Tibial artery (tissue), 4 donors: ENCODE data around the gene STRN3.
A peak's percentile ranks its signal among the peaks of the same experiment; 100 is the strongest.
"Not testable (repeated sequence)": the region's sequence is repeated elsewhere in the genome, so short reads cannot be mapped to it uniquely, and the experiment has no call there.

ENCODE experiments used
- DNase-seq, 2 donors: peaks; one replicate each; pipeline ENCODE4 v3.0.0-alpha.2; 2019
- H3K27ac ChIP-seq, 2 donors: fragments of 200-600 bp; sonication (generic) in 1 of 2; 1 replicate in 1 of 2; 2 replicates in 1 of 2; pipeline ENCODE4 v1.5.1; 2018 to 2019; ENCODE audit warnings: mild to moderate bottlenecking in 1 of 2
- H3K27me3 ChIP-seq, 2 donors: fragments of 200-600 bp; sonication (generic) in 1 of 2; one replicate each; pipeline versions ENCODE4 v1.5.1 to v1.6.0; 2016 to 2019
- H3K36me3 ChIP-seq, 3 donors: fragments of 200-600 bp; sonication (generic) in 2 of 3; one replicate each; pipeline ENCODE4 v1.5.1; 2016 to 2019; ENCODE audit warnings: mild to moderate bottlenecking in 2 of 3
- H3K4me1 ChIP-seq, 4 donors: fragments of 200-600 bp; sonication (generic) in 2 of 4; 1 replicate in 3 of 4; 2 replicates in 1 of 4; pipeline ENCODE4 v1.5.1; 2016 to 2019
- H3K4me3 ChIP-seq, 2 donors: fragments of 200-600 bp; sonication (generic) in 1 of 2; 1 replicate in 1 of 2; 2 replicates in 1 of 2; pipeline ENCODE4 v1.5.1; 2018 to 2019; ENCODE audit warnings: mild to moderate bottlenecking in 2 of 2
- H3K9me3 ChIP-seq, 3 donors: fragments of 200-600 bp; sonication (generic) in 1 of 3; one replicate each; pipeline ENCODE4 v1.5.1; 2016 to 2019
- intact Hi-C: fragments of 100-400 bp; cut with DNase I; formaldehyde crosslinking; loops from one replicate; pipeline ENCODE4 v1.15.0; 2023; ENCODE audit warnings: low total_unique reads
- TF ChIP-seq, protein P1 (sequence below), 2 experiments: fragments of 200-600 bp in 1 of 2; fragments of 450-650 bp in 1 of 2; IDR thresholded peaks; one replicate each; pipeline ENCODE4 v1.5.1; 2017 to 2019; ENCODE audit warnings: antibody characterized with exemption in 2 of 2, mild to moderate bottlenecking in 1 of 2, moderate library complexity in 1 of 2

The STRN3 gene

DNA sequence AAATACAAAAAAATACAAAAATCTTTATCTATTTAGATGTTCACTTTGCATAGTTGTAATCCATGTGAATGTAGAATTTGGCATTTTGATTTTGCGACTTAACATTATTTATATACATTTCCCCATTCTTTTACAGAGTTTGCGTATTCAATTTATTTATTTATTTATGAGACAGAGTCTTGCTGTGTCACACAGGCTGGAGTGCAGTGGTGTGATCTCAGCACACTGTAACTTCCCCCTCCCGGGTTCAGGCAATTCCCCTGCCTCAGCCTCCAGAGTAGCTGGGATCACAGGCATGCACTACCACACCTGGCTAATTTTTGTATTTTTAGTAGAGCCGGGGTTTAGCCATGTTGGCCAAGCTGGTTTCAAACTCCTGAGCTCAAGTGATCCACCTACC is 25.3 kb upstream of the STRN3 start:
- TF ChIP-seq, protein P1, sequence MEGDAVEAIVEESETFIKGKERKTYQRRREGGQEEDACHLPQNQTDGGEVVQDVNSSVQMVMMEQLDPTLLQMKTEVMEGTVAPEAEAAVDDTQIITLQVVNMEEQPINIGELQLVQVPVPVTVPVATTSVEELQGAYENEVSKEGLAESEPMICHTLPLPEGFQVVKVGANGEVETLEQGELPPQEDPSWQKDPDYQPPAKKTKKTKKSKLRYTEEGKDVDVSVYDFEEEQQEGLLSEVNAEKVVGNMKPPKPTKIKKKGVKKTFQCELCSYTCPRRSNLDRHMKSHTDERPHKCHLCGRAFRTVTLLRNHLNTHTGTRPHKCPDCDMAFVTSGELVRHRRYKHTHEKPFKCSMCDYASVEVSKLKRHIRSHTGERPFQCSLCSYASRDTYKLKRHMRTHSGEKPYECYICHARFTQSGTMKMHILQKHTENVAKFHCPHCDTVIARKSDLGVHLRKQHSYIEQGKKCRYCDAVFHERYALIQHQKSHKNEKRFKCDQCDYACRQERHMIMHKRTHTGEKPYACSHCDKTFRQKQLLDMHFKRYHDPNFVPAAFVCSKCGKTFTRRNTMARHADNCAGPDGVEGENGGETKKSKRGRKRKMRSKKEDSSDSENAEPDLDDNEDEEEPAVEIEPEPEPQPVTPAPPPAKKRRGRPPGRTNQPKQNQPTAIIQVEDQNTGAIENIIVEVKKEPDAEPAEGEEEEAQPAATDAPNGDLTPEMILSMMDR (IDR thresholded peaks at IDR 0.05) = no peak
- no peak overlapping the region for H3K27ac ChIP-seq
- H3K36me3 ChIP-seq = no peaks in the 10 kb centered on the region
- intact Hi-C loops = no loop called here
- H3K4me3 ChIP-seq = no peak overlapping the region
- DNase-seq = no peak
- H3K9me3 ChIP-seq = no peaks in the 10 kb centered on the region
- H3K27me3 ChIP-seq = no peaks in the 10 kb centered on the region
- H3K4me1 ChIP-seq = peaks cover 0 to 18% (median 4%) of the 10 kb centered on the region in 4 donors

DNA sequence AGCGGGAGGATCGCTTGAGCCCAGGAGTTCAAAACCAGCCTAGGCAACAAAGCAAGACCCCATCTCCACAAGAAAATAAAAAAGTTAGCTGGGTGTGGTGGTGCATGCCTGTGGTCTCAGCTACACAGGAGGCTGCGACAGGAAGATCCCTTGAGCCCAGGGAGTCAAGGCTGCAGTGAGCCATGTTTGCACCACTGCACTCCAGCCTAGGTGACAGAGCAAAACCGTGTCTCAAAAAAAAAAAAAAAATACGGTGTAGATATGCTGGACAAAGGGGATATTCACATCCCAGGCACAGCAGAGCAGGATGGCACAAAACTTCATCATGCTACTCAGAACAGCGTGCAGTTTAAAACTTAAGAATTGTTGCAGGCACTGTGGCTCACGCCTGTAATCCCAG is 24.8 kb upstream of the STRN3 start:
- no peak for DNase-seq
- Histone ChIP-seq H3K36me3 (no peaks in the 10 kb centered on the region), H3K27me3 (no peaks in the 10 kb centered on the region), H3K4me1 (peaks cover 0 to 18% (median 4%) of the 10 kb centered on the region in 4 donors), H3K4me3 (no peak overlapping the region), H3K9me3 (no peaks in the 10 kb centered on the region), H3K27ac (no peak overlapping the region)
- TF ChIP-seq, protein P1 (IDR thresholded peaks at IDR 0.05) = no peak
- intact Hi-C loops = no loop called here

DNA sequence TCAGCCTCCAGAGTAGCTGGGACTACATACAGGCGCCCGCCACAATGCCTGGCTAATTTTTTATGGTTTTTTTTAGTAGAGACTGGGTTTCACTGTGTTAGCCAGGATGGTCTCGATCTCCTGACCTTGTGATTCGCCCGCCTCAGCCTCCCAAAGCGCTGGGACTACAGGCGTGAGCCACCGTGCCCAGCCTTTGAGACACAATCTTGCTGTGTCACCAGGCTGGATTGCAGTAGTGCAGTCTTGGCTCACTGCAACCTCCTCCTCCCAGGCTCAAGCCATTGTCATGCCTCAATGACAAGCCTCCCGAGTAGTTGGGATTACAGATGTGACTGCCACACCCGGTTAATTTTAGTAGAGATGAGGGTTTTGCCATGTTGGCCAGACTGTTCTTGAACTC is 21.3 kb upstream of the STRN3 start:
- Histone ChIP-seq H3K4me3 (no peak overlapping the region), H3K36me3 (no peaks in the 10 kb centered on the region), H3K9me3 (no peaks in the 10 kb centered on the region), H3K27me3 (no peaks in the 10 kb centered on the region), H3K27ac (peak overlapping the region in 1 of 2 donors; percentile 46), H3K4me1 (peaks cover 0 to 9% (median 2%) of the 10 kb centered on the region in 4 donors)
- TF ChIP-seq, protein P1 (IDR thresholded peaks at IDR 0.05) = no peak
- intact Hi-C loops = no loop called here
- no peak for DNase-seq

DNA sequence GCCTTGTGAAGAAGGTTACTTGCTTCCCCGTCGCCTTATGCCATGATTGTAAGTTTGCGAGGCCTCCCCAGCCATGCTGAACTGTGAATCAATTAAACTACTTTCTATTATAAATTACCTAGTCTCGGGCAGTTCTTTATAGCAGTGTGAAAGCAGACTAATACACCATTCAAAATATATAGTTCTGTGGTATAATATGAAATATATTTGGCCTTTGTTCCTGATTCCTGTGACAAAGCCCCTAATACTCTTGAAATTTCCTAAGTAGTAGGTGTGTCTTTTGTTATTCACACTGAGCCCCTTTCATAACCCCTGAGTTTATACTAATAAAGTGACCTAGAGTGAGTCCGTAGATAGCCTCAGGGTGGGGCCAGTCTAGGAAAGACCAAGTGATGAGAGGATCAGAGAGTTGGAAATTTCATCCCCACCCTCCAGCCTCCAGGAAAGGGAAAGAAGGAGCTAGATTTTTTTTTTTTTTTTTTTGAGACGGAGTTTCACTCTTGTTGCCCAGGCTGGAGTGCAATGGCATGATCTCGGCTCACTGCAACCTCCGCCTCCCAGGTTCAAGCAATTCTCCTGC is 19.4 kb upstream of the STRN3 start:
- no peaks in the 10 kb centered on the region for H3K27me3 ChIP-seq
- H3K4me1 ChIP-seq = peaks cover 0 to 9% (median 2%) of the 10 kb centered on the region in 4 donors
- intact Hi-C loops = no loop called here
- no peak overlapping the region for H3K4me3 ChIP-seq
- TF ChIP-seq, protein P1 (IDR thresholded peaks at IDR 0.05) = no peak
- H3K9me3 ChIP-seq = no peaks in the 10 kb centered on the region
- H3K27ac ChIP-seq = no peak overlapping the region
- no peak for DNase-seq
- no peaks in the 10 kb centered on the region for H3K36me3 ChIP-seq

DNA sequence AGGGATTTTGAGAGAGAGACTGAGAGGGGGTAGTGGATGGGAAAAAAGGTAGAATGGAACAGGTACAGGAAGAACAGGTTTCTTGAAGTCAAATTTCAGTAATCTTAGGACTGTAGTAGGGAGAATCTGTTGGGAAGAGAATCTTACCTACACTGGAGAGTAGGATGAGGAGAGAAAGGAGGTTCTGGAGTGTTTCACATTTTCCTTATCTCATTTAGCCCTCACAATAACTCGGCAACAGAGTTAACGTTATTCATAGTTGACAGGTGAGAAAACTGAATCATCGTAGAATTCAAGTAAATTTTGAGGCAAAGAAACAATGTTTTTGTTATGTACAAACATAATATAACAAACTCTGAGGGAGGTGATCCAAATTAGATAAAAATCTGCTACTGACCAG is 17.2 kb upstream of the STRN3 start:
- peaks cover 0 to 4% (median 0%) of the 10 kb centered on the region in 4 donors for H3K4me1 ChIP-seq
- no peak overlapping the region for H3K27ac ChIP-seq
- intact Hi-C loops = no loop called here
- no peak overlapping the region for H3K4me3 ChIP-seq
- no peak for DNase-seq
- TF ChIP-seq, protein P1 (IDR thresholded peaks at IDR 0.05) = no peak
- no peaks in the 10 kb centered on the region for H3K27me3 ChIP-seq
- no peaks in the 10 kb centered on the region for H3K9me3 ChIP-seq
- no peaks in the 10 kb centered on the region for H3K36me3 ChIP-seq

DNA sequence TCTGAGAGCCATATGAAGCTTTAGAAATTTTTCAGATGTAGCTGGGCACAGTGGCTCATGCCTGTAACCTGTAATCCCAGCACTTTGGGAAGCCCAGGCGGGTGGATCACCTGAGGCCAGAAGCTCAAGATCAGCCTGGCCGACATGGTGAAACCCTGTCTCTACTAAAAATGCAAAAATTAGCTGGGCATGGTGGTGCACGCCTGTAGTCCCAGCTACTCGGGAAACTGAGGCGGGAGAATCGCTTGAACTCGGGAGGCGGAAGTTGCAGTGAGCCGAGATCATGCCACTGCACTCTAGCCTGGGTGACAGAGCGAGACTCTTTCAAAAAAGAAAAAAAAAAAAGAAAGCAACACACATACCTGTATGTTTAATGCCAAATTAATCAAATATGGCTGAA is 16.7 kb upstream of the STRN3 start:
- H3K9me3 ChIP-seq, H3K27ac ChIP-seq, intact Hi-C loops, H3K4me1 ChIP-seq, H3K4me3 ChIP-seq, H3K36me3 ChIP-seq, DNase-seq, H3K27me3 ChIP-seq: not testable (repeated sequence)
